Panc1 (cell line): ENCODE measurements around the gene NAB2.

Experiments
- POLR2AphosphoS5 ChIP-seq: IDR thresholded peaks from 2 replicates; pipeline ENCODE4 v1.6.1; 2012; ENCODE audit warnings: mild to moderate bottlenecking, low read depth, low read length, moderate library complexity
- TCF7L2 ChIP-seq: IDR thresholded peaks from 2 replicates; pipeline ENCODE4 v1.6.1; 2011; ENCODE audit warnings: mild to moderate bottlenecking, low read depth, low read length, inconsistent platforms
- TF ChIP-seq, protein P1 (sequence below): fragments of 450-650 bp; IDR thresholded peaks from 2 replicates; pipeline ENCODE4 v1.5.1; 2017; ENCODE audit warnings: mild to moderate bottlenecking
- TF ChIP-seq, protein P2 (sequence below), 2 experiments: IDR thresholded peaks; 2 replicates each; pipeline ENCODE4 v1.6.1; 2011 to 2012; ENCODE audit warnings: low read depth in 2 of 2, control low read depth in 1 of 2, low read length in 1 of 2, mild to moderate bottlenecking in 1 of 2, moderate library complexity in 1 of 2; ENCODE audit not compliant: insufficient read depth in 1 of 2

DNA sequence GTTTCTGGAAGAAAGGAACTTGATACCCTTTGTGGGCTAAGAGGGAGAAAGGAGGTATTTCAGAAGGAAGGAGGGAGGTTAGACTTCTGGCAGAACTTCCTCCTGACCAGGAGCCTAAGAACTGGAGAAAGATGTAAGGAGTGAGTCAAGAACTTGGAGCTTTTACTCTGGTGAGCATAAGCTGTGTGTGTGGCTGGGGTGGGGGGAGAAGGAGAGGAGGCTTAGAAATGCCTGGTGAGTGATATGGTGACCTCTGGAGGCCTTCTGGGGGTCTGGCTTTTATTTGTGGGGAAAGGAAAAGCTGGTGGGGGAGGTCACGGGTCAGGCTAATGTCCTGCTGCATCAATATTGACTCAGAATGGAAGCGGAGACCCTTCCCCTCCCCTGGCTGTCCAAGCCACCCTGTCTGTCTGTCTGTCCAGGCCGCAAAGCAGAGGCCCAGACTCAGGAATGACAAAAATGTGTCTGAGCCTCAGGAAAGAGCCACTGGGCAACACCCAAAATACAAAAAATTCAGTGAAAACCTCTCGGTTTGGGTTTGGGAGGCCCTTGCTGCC lies 44.2 kb downstream of the NAB2 start:
- TF ChIP-seq, protein P1, sequence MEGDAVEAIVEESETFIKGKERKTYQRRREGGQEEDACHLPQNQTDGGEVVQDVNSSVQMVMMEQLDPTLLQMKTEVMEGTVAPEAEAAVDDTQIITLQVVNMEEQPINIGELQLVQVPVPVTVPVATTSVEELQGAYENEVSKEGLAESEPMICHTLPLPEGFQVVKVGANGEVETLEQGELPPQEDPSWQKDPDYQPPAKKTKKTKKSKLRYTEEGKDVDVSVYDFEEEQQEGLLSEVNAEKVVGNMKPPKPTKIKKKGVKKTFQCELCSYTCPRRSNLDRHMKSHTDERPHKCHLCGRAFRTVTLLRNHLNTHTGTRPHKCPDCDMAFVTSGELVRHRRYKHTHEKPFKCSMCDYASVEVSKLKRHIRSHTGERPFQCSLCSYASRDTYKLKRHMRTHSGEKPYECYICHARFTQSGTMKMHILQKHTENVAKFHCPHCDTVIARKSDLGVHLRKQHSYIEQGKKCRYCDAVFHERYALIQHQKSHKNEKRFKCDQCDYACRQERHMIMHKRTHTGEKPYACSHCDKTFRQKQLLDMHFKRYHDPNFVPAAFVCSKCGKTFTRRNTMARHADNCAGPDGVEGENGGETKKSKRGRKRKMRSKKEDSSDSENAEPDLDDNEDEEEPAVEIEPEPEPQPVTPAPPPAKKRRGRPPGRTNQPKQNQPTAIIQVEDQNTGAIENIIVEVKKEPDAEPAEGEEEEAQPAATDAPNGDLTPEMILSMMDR = no peak
- TF ChIP-seq POLR2AphosphoS5 = no peak
- TF ChIP-seq TCF7L2 = no peak
- TF ChIP-seq, protein P2, sequence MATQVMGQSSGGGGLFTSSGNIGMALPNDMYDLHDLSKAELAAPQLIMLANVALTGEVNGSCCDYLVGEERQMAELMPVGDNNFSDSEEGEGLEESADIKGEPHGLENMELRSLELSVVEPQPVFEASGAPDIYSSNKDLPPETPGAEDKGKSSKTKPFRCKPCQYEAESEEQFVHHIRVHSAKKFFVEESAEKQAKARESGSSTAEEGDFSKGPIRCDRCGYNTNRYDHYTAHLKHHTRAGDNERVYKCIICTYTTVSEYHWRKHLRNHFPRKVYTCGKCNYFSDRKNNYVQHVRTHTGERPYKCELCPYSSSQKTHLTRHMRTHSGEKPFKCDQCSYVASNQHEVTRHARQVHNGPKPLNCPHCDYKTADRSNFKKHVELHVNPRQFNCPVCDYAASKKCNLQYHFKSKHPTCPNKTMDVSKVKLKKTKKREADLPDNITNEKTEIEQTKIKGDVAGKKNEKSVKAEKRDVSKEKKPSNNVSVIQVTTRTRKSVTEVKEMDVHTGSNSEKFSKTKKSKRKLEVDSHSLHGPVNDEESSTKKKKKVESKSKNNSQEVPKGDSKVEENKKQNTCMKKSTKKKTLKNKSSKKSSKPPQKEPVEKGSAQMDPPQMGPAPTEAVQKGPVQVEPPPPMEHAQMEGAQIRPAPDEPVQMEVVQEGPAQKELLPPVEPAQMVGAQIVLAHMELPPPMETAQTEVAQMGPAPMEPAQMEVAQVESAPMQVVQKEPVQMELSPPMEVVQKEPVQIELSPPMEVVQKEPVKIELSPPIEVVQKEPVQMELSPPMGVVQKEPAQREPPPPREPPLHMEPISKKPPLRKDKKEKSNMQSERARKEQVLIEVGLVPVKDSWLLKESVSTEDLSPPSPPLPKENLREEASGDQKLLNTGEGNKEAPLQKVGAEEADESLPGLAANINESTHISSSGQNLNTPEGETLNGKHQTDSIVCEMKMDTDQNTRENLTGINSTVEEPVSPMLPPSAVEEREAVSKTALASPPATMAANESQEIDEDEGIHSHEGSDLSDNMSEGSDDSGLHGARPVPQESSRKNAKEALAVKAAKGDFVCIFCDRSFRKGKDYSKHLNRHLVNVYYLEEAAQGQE (IDR thresholded peaks at IDR 0.05; ENCODE audit: insufficient read depth in 1 of 2, low read depth in 2 of 2, low read length in 1 of 2) = no peak
